Sigmoid colon (tissue), 7 donors: ENCODE data around the gene ABLIM1. TPM values are rescaled to one million over a fixed set of nuclear protein-coding genes. Genes with fewer than 3 reads are reported as not detected.

ENCODE experiments used
- DNase-seq: peaks from one replicate; pipeline ENCODE4 v3.0.0-alpha.2; 2019
- H3K27ac ChIP-seq, 4 donors: fragments of 200-600 bp; sonication (generic); one replicate each; pipeline ENCODE4 v1.5.1; 2016 to 2019; ENCODE audit warnings: mild to moderate bottlenecking in 1 of 4
- H3K27me3 ChIP-seq, 3 donors: fragments of 200-600 bp; sonication (generic); one replicate each; pipeline ENCODE4 v1.5.1; 2019; ENCODE audit warnings: mild to moderate bottlenecking in 1 of 3
- H3K36me3 ChIP-seq, 4 donors: fragments of 200-600 bp; sonication (generic); one replicate each; pipeline ENCODE4 v1.5.1; 2016 to 2019
- H3K4me1 ChIP-seq, 4 donors: fragments of 200-600 bp; sonication (generic); one replicate each; pipeline ENCODE4 v1.5.1; 2017 to 2019
- H3K4me3 ChIP-seq, 4 donors: fragments of 200-600 bp; sonication (generic); one replicate each; pipeline ENCODE4 v1.5.1; 2017 to 2019; ENCODE audit warnings: mild to moderate bottlenecking in 2 of 4, moderate library complexity in 1 of 4
- H3K9me3 ChIP-seq, 4 donors: fragments of 200-600 bp in 3 of 4; sonication (generic) in 3 of 4; one replicate each; pipeline versions ENCODE4 v1.5.1 to v1.6.1; 2013 to 2019
- CTCF ChIP-seq, 4 experiments: fragments of 450-650 bp in 3 of 4; fragments of 200-600 bp in 1 of 4; IDR thresholded peaks; one replicate each; pipeline ENCODE4 v1.5.1; 2016 to 2019; ENCODE audit warnings: antibody characterized with exemption in 4 of 4, mild to moderate bottlenecking in 3 of 4, moderate library complexity in 2 of 4
- EP300 ChIP-seq, 4 donors: sonication (generic); formaldehyde crosslinking; IDR thresholded peaks; one replicate each; pipeline ENCODE4 v1.6.1; 2017; ENCODE audit warnings: antibody characterized with exemption in 4 of 4
- POLR2A ChIP-seq, 2 donors: fragments of 450-650 bp; IDR thresholded peaks; one replicate each; pipeline ENCODE4 v1.6.1; 2016; ENCODE audit warnings: antibody characterized with exemption in 2 of 2, mild to moderate bottlenecking in 2 of 2, moderate library complexity in 2 of 2
- POLR2AphosphoS5 ChIP-seq, 4 donors: sonication (generic); formaldehyde crosslinking; IDR thresholded peaks; one replicate each; pipeline ENCODE4 v1.6.1; 2017; ENCODE audit warnings: antibody characterized with exemption in 4 of 4
- WGBS, 2 donors: extraction: QIAGEN DNeasy Blood & Tissue Kit; methylation state at CpG; one replicate each; pipeline ENCODE4 v1.1.7; 2013; 5-methylcytosine and 5-hydroxymethylcytosine counted together
- intact Hi-C: fragments of 100-400 bp; cut with DNase I; formaldehyde crosslinking; loops from one replicate; pipeline ENCODE4 v1.15.1; 2023
- polyA plus RNA-seq, 3 donors: library from polyadenylated mRNA; stranded (reverse); fragments of 200-250 nt; gene quantifications; one replicate each; pipeline ENCODE4 v1.2.3, GENCODE V29; 2013
- total RNA-seq, 4 donors: library from RNA; depleted of rRNA; stranded (reverse); fragments of >200 nt; gene quantifications; one replicate each; pipeline ENCODE4 v1.1.0, GENCODE V29; 2016
- donor health status: healthy with polysubstance abuse.
- donor health status: Bipolar disorder and iron deficiency.
- donor health status: healthy.

The ABLIM1 gene
- total and polyA plus RNA-seq, 7 donors, result 41.9 to 127 (median 49.5) TPM

- Histone ChIP-seq H3K9me3 (peaks cover 0 to 6% (median 0%) of the 10 kb centered on the region in 4 donors), H3K27ac (peak overlapping the region in 1 of 4 donors; percentile 34), H3K27me3 (peaks cover 0 to 7% (median 0%) of the 10 kb centered on the region in 3 donors), H3K36me3 (no peaks in the 10 kb centered on the region), H3K4me1 (peaks cover 0 to 20% (median 14%) of the 10 kb centered on the region in 4 donors), H3K4me3 (no peak overlapping the region)
- 80 to 86% methylated on average over 5 of the region's 5 CpGs for WGBS, 2 donors
- no peak for DNase-seq
- intact Hi-C loops, result no loop called here
- no peak for TF ChIP-seq POLR2AphosphoS5 (IDR thresholded peaks at IDR 0.05)
- no peak for TF ChIP-seq POLR2A (IDR thresholded peaks at IDR 0.05)
- no peak for TF ChIP-seq EP300 (IDR thresholded peaks at IDR 0.05)
These were observed 32.9 kb downstream of the ABLIM1 start for GRCh38 chr10:114624951-114625780.

GRCh38 chr10:114624422-114624821 is 33.7 kb downstream of the ABLIM1 start:
- DNase-seq, result no peak
- Histone ChIP-seq H3K4me3 (no peak overlapping the region), H3K36me3 (no peaks in the 10 kb centered on the region), H3K27me3 (no peaks in the 10 kb centered on the region), H3K9me3 (peaks cover 0 to 6% (median 0%) of the 10 kb centered on the region in 4 donors), H3K4me1 (peaks cover 0 to 14% (median 13%) of the 10 kb centered on the region in 4 donors), H3K27ac (peak overlapping the region; percentile 24 to 67 (median 41))
- intact Hi-C loops, result no loop called here
- WGBS, 2 donors, result 74 to 95% methylated on average over 2 of the region's 2 CpGs
- TF ChIP-seq POLR2A (IDR thresholded peaks at IDR 0.05), result no peak
- TF ChIP-seq CTCF (IDR thresholded peaks at IDR 0.05), result no peak
- no peak for TF ChIP-seq EP300 (IDR thresholded peaks at IDR 0.05)
- TF ChIP-seq POLR2AphosphoS5 (IDR thresholded peaks at IDR 0.05), result no peak

GRCh38 chr10:114623661-114624294 is 34.3 kb downstream of the ABLIM1 start:
- Histone ChIP-seq H3K27me3 (no peaks in the 10 kb centered on the region), H3K36me3 (no peaks in the 10 kb centered on the region), H3K9me3 (peaks cover 0 to 6% (median 0%) of the 10 kb centered on the region in 4 donors), H3K27ac (peak overlapping the region; percentile 24 to 67 (median 41)), H3K4me1 (peaks cover 0 to 14% (median 13%) of the 10 kb centered on the region in 4 donors), H3K4me3 (no peak overlapping the region)
- WGBS, 2 donors, result 24 to 39% methylated on average over 2 of the region's 2 CpGs
- no peak for TF ChIP-seq CTCF (IDR thresholded peaks at IDR 0.05)
- TF ChIP-seq POLR2AphosphoS5 (IDR thresholded peaks at IDR 0.05), result peak in 2 of 4 donors; percentile 4 to 5
- DNase-seq, result no peak
- intact Hi-C loops, result no loop called here

- peaks cover 0 to 6% (median 0%) of the 10 kb centered on the region in 4 donors for H3K9me3 ChIP-seq
These were observed 34.9 kb downstream of the ABLIM1 start for GRCh38 chr10:114623155-114623554.

More at GRCh38 chr10:114623155-114623554, 34.9 kb downstream of the ABLIM1 start:
- WGBS, 2 donors, result 39 to 84% methylated on average over 2 of the region's 2 CpGs
- Histone ChIP-seq H3K27ac (peak overlapping the region; percentile 12 to 67 (median 41)), H3K27me3 (no peaks in the 10 kb centered on the region), H3K4me3 (no peak overlapping the region), H3K4me1 (peaks cover 0 to 14% (median 13%) of the 10 kb centered on the region in 4 donors), H3K36me3 (no peaks in the 10 kb centered on the region)
- DNase-seq, result no peak
- TF ChIP-seq POLR2AphosphoS5 (IDR thresholded peaks at IDR 0.05) (no peak), POLR2A (IDR thresholded peaks at IDR 0.05) (no peak), CTCF (IDR thresholded peaks at IDR 0.05) (no peak), EP300 (IDR thresholded peaks at IDR 0.05) (no peak)
- intact Hi-C loops, result no loop called here
